HG03571 (cell line): ENCODE data around the gene ATRAID.

Source experiments
- ATAC-seq: cut with Tn5 transposase; IDR thresholded peaks from one replicate; pipeline ENCODE4 v1.9.1; 2021; ENCODE audit not compliant: unreplicated experiment

ATRAID gene

GRCh38 chr2:27219091-27219490, 7.2 kb downstream of the ATRAID start:
- ATAC-seq = no peak

GRCh38 chr2:27220091-27220490, 8.2 kb downstream of the ATRAID start:
- no peak for ATAC-seq

GRCh38 chr2:27221166-27221565, 9.3 kb downstream of the ATRAID start:
- ATAC-seq = no peak

- no peak for ATAC-seq
Observed at GRCh38 chr2:27222407-27222806, 10.6 kb downstream of the ATRAID start.

- ATAC-seq = no peak
Observed at GRCh38 chr2:27223416-27223815, 11.6 kb downstream of the ATRAID start.

GRCh38 chr2:27225526-27225925, 13.7 kb downstream of the ATRAID start:
- no peak for ATAC-seq

- no peak for ATAC-seq
Observed at GRCh38 chr2:27227501-27227900, 15.7 kb downstream of the ATRAID start.

- no peak for ATAC-seq
Observed at GRCh38 chr2:27231921-27232320, 20.1 kb downstream of the ATRAID start.

- ATAC-seq = no peak
Observed at GRCh38 chr2:27233341-27233740, 21.5 kb downstream of the ATRAID start.

- ATAC-seq = no peak
Observed at GRCh38 chr2:27236136-27236535, 24.3 kb downstream of the ATRAID start.

- no peak for ATAC-seq
Observed at GRCh38 chr2:27236626-27237025, 24.8 kb downstream of the ATRAID start.

GRCh38 chr2:27237341-27237945, 25.6 kb downstream of the ATRAID start:
- ATAC-seq = no peak

- ATAC-seq = no peak
Observed at GRCh38 chr2:27238976-27239375, 27.1 kb downstream of the ATRAID start.

GRCh38 chr2:27240406-27240805, 28.6 kb downstream of the ATRAID start:
- ATAC-seq = no peak

GRCh38 chr2:27241761-27242613, 30.1 kb downstream of the ATRAID start:
- no peak for ATAC-seq

- ATAC-seq = no peak
Observed at GRCh38 chr2:27242614-27242951, 30.7 kb downstream of the ATRAID start.

GRCh38 chr2:27243391-27244130, 31.7 kb downstream of the ATRAID start:
- ATAC-seq = no peak

- no peak for ATAC-seq
Observed at GRCh38 chr2:27245116-27245515, 33.3 kb downstream of the ATRAID start.

- no peak for ATAC-seq
Observed at GRCh38 chr2:27245626-27246025, 33.8 kb downstream of the ATRAID start.

GRCh38 chr2:27247893-27248292, 36.1 kb downstream of the ATRAID start:
- ATAC-seq = no peak

GRCh38 chr2:27249159-27249890, 37.5 kb downstream of the ATRAID start:
- no peak for ATAC-seq
